GM23248 (cell line): ENCODE results near the gene CNTNAP1.

Source experiments
- EZH2 ChIP-seq: fragments of 200-600 bp; sonication (generic); IDR thresholded peaks from 2 replicates; pipeline ENCODE4 v1.6.1; 2018; ENCODE audit warnings: antibody characterized with exemption, mild to moderate bottlenecking; ENCODE audit not compliant: insufficient read depth, poor library complexity, severe bottlenecking
- EZH2phosphoT487 ChIP-seq: fragments of 200-600 bp; sonication (generic); IDR thresholded peaks from 2 replicates; pipeline ENCODE4 v1.6.1; 2018; ENCODE audit warnings: antibody characterized with exemption, moderate library complexity, mild to moderate bottlenecking, low read depth; ENCODE audit not compliant: insufficient read depth

GRCh38 chr17:42676424-42677011 is 5.8 kb upstream of the CNTNAP1 start, which contains the start of gene PLEKHH3:
- TF ChIP-seq EZH2 (no peak), EZH2phosphoT487 (no peak)
